Keratinocyte (primary cell): Measurements from ENCODE around the gene BRSK1. TPM values are rescaled to one million over a fixed set of nuclear protein-coding genes. Genes with fewer than 3 reads are reported as not detected.

Experiments used
- DNase-seq: peaks from one replicate; pipeline ENCODE4 v3.0.0-alpha.2; 2011; ENCODE audit warnings: low read depth, missing footprints, low spot score
- FAIRE-seq: peaks from 2 replicates; lab custom pipeline; 2011; peaks lifted over from hg19 to GRCh38; lab: Jason Lieb, UNC
- H2AFZ ChIP-seq: 2 replicates; pipeline ENCODE4 v1.6.0; 2012; ENCODE audit warnings: low read length, control low read depth, inconsistent platforms; ENCODE audit not compliant: control insufficient read depth
- H3K27ac ChIP-seq: 2 replicates; pipeline ENCODE4 v1.5.1; 2011; ENCODE audit warnings: low read length; ENCODE audit not compliant: control insufficient read depth, insufficient read depth
- H3K27me3 ChIP-seq: 3 replicates; pipeline ENCODE4 v1.6.0; 2011; ENCODE audit warnings: low read length; ENCODE audit not compliant: control insufficient read depth, insufficient read depth; ENCODE audit errors: extremely low read depth
- H3K36me3 ChIP-seq, 2 experiments: 2 replicates in 1 of 2; 3 replicates in 1 of 2; pipeline ENCODE4 v1.5.1; 2011; ENCODE audit warnings: low read length in 2 of 2, mild to moderate bottlenecking in 1 of 2; ENCODE audit not compliant: control insufficient read depth in 2 of 2, insufficient read depth in 2 of 2; ENCODE audit errors: extremely low read depth in 1 of 2
- H3K4me1 ChIP-seq: 3 replicates; pipeline ENCODE4 v1.5.1; 2011; ENCODE audit warnings: low read length; ENCODE audit not compliant: control insufficient read depth, insufficient read depth; ENCODE audit errors: extremely low read depth
- H3K4me2 ChIP-seq: 3 replicates; pipeline ENCODE4 v1.6.0; 2011; ENCODE audit warnings: low read depth, low read length; ENCODE audit not compliant: control insufficient read depth, insufficient read depth; ENCODE audit errors: extremely low read depth
- H3K4me3 ChIP-seq, 3 experiments: fragments of 200-600 bp in 1 of 3; sonication (generic) in 1 of 3; 2 replicates in 2 of 3; 3 replicates in 1 of 3; pipeline ENCODE4 v1.5.1; 2011 to 2016; ENCODE audit warnings: low read length in 3 of 3, mild to moderate bottlenecking in 3 of 3, control low read depth in 2 of 3, inconsistent platforms in 1 of 3, low read depth in 1 of 3, mixed read lengths in 1 of 3, mixed run types in 1 of 3, moderate library complexity in 1 of 3; ENCODE audit not compliant: control insufficient read depth in 2 of 3, insufficient read depth in 2 of 3; ENCODE audit errors: extremely low read depth in 1 of 3
- H3K79me2 ChIP-seq: 2 replicates; pipeline ENCODE4 v1.6.0; 2012; ENCODE audit warnings: low read length; ENCODE audit not compliant: control insufficient read depth, insufficient read depth
- H3K9ac ChIP-seq: 3 replicates; pipeline ENCODE4 v1.6.0; 2011; ENCODE audit warnings: low read length; ENCODE audit not compliant: control insufficient read depth, insufficient read depth; ENCODE audit errors: extremely low read depth
- H3K9me1 ChIP-seq: 3 replicates; pipeline ENCODE4 v1.6.0; 2011; ENCODE audit warnings: low read length; ENCODE audit not compliant: control insufficient read depth, insufficient read depth; ENCODE audit errors: extremely low read depth
- H3K9me3 ChIP-seq: 2 replicates; pipeline ENCODE4 v1.5.1; 2012; ENCODE audit warnings: low read depth, low read length; ENCODE audit not compliant: control insufficient read depth
- H4K20me1 ChIP-seq: 3 replicates; pipeline ENCODE4 v1.6.0; 2011; ENCODE audit warnings: low read length; ENCODE audit not compliant: control insufficient read depth, insufficient read depth; ENCODE audit errors: extremely low read depth
- EZH2 ChIP-seq: IDR thresholded peaks from one replicate; pipeline ENCODE4 v1.6.1; 2012; ENCODE audit warnings: inconsistent platforms, mild to moderate bottlenecking, low read length, moderate library complexity
- dilution Hi-C: fragments of 300-500 bp; cut with MboI; formaldehyde crosslinking; loops from one replicate; pipeline ENCODE4 v1.7.0; 2020; ENCODE audit warnings: low sequenced_read_pairs; ENCODE audit not compliant: extremely low pct_ligation_motif_present
- polyA plus RNA-seq, 5 experiments: library from polyadenylated mRNA; depleted of rRNA in 3 of 5; stranded (reverse) in 3 of 5; stranded (forward) in 1 of 5; unstranded in 1 of 5; fragments of >200 nt; gene quantifications; 1 replicate in 1 of 5; 2 replicates in 3 of 5; 3 replicates in 1 of 5; pipeline versions ENCODE4 v1.2.1 to v1.2.3, GENCODE V29; 2011 to 2012; ENCODE audit warnings: missing spikeins in 2 of 5, low read depth in 1 of 5, low replicate concordance in 1 of 5
- TF ChIP-seq, protein P1 (sequence below), 3 experiments: IDR thresholded peaks in 1 of 3; conservative IDR thresholded peaks in 1 of 3; optimal IDR thresholded peaks in 1 of 3; 2 replicates in 2 of 3; 3 replicates in 1 of 3; pipeline versions ENCODE3 to v1.5.1; 2011; ENCODE audit warnings: low read length in 3 of 3, mild to moderate bottlenecking in 3 of 3, moderate library complexity in 2 of 3, control low read depth in 1 of 3, inconsistent platforms in 1 of 3; ENCODE audit not compliant: insufficient read depth in 2 of 3; ENCODE audit errors: extremely low read depth in 1 of 3

The BRSK1 gene
- polyA plus RNA-seq, 1 donor (not counting 4 experiments of a cell fraction or from before 2014, with no cell fraction given) = 0.46 TPM

DNA sequence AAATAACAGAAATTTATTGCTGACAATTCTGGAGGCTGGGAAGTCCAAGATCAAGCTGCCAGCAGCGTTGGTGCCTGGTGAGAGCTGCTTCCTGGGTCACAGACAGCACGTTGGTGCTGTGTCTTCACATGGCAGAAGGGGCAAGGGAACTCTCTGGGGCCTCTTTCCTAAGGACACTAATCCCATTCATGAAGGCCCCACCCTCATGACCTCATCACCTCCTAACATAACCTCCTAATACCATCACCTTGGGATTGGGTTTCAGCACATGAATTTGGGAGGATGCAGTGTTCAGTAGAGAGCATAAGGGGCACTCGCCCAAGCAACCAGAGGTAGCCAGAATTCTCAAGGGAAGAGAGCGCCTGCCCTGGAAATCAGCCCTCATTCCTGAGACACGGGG lies 25.7 kb downstream of the BRSK1 start:
- Histone ChIP-seq H3K9ac (no peak overlapping the region), H3K9me3 (no peaks in the 10 kb centered on the region), H3K27ac (no peak overlapping the region), H3K36me3 (no peaks in the 10 kb centered on the region), H3K79me2 (no peaks in the 10 kb centered on the region), H3K27me3 (no peaks in the 10 kb centered on the region), H2AFZ (no peak overlapping the region), H3K4me3 (no peak overlapping the region), H3K4me1 (no peaks in the 10 kb centered on the region), H3K4me2 (no peak overlapping the region), H3K9me1 (no peaks in the 10 kb centered on the region), H4K20me1 (no peaks in the 10 kb centered on the region)
- dilution Hi-C loops = no loop called here
- no peak for TF ChIP-seq EZH2
- TF ChIP-seq, protein P1, sequence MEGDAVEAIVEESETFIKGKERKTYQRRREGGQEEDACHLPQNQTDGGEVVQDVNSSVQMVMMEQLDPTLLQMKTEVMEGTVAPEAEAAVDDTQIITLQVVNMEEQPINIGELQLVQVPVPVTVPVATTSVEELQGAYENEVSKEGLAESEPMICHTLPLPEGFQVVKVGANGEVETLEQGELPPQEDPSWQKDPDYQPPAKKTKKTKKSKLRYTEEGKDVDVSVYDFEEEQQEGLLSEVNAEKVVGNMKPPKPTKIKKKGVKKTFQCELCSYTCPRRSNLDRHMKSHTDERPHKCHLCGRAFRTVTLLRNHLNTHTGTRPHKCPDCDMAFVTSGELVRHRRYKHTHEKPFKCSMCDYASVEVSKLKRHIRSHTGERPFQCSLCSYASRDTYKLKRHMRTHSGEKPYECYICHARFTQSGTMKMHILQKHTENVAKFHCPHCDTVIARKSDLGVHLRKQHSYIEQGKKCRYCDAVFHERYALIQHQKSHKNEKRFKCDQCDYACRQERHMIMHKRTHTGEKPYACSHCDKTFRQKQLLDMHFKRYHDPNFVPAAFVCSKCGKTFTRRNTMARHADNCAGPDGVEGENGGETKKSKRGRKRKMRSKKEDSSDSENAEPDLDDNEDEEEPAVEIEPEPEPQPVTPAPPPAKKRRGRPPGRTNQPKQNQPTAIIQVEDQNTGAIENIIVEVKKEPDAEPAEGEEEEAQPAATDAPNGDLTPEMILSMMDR (optimal IDR thresholded peaks at IDR 0.05 in 1 of 3, IDR thresholded peaks at IDR 0.05 in 1 of 3, conservative IDR thresholded peaks at IDR 0.05 in 1 of 3; ENCODE audit: extremely low read depth in 1 of 3, insufficient read depth in 2 of 3, low read length in 3 of 3) = no peak
- DNase-seq (no peak), FAIRE-seq (no peak)

DNA sequence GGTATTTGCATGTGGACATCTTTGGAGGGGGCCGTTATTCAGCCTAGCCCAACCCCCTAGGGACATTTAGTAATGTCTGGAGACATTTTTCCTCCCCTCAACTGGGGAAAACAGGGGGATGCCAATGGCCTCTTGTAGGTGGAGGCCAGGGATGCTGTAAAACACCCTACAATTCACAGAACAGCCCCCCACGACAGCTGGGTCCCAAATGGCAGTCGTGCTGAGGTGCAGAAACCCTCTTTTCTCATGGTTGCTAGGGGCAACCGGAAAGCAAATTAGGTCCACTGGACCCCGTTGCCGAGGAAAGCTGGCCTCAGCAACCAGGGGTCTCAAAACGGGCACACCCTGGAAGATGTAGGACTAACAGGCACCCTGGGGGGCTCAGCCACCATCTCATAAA lies 26.7 kb downstream of the BRSK1 start:
- Histone ChIP-seq H3K4me1 (no peaks in the 10 kb centered on the region), H3K79me2 (no peaks in the 10 kb centered on the region), H3K4me3 (no peak overlapping the region), H3K27me3 (no peaks in the 10 kb centered on the region), H3K9me3 (no peaks in the 10 kb centered on the region), H3K27ac (no peak overlapping the region), H3K4me2 (no peak overlapping the region), H2AFZ (no peak overlapping the region), H3K9ac (no peak overlapping the region), H3K9me1 (no peaks in the 10 kb centered on the region), H3K36me3 (no peaks in the 10 kb centered on the region), H4K20me1 (no peaks in the 10 kb centered on the region)
- dilution Hi-C loops = no loop called here
- DNase-seq (no peak), FAIRE-seq (no peak)
- TF ChIP-seq, protein P1 (optimal IDR thresholded peaks at IDR 0.05 in 1 of 3, IDR thresholded peaks at IDR 0.05 in 1 of 3, conservative IDR thresholded peaks at IDR 0.05 in 1 of 3; ENCODE audit: extremely low read depth in 1 of 3, insufficient read depth in 2 of 3, low read length in 3 of 3) = no peak
- TF ChIP-seq EZH2 = no peak
